Activated CD8-positive, alpha-beta memory T cell treated with anti-CD3 and anti-CD28 coated beads, Interleukin-2, amount 10 ng/mL, durations not matched to agents 7 days and 5 days (primary cell): ENCODE data around the gene SCARF1. TPM values are rescaled to one million over a fixed set of nuclear protein-coding genes. Genes with fewer than 3 reads are reported as not detected.
A peak's percentile ranks its signal among the peaks of the same experiment; 100 is the strongest.

Experiments used
- ATAC-seq: fragments of 150-1000 bp; cut with Tn5 transposase; one replicate; pipeline ENCODE4 v1.10.0; 2021; ENCODE audit warnings: moderate library complexity
- CTCF ChIA-PET: fragments of 350-600 bp; sonication (Branson Sonifier 250); formaldehyde crosslinking; loops from one replicate; lab custom pipeline; 2021; ENCODE audit warnings: antibody characterized with exemption; lab: Charles Lee
- DNase-seq: peaks from one replicate; pipeline ENCODE4 v3.0.0-alpha.2; 2020
- H3K27ac Mint-ChIP-seq: one replicate; pipeline ENCODE4 v1.8.0; 2021; ENCODE audit warnings: mild to moderate bottlenecking, mixed read lengths
- H3K27me3 Mint-ChIP-seq: one replicate; pipeline ENCODE4 v1.8.0; 2021; ENCODE audit warnings: mixed read lengths
- H3K36me3 Mint-ChIP-seq: one replicate; pipeline ENCODE4 v1.8.0; 2021; ENCODE audit warnings: mild to moderate bottlenecking, mixed read lengths
- H3K4me1 Mint-ChIP-seq: one replicate; pipeline ENCODE4 v1.8.0; 2021; ENCODE audit warnings: mixed read lengths
- H3K4me3 Mint-ChIP-seq: one replicate; pipeline ENCODE4 v1.8.0; 2021; ENCODE audit warnings: mild to moderate bottlenecking, moderate library complexity, mixed read lengths
- H3K9me3 Mint-ChIP-seq: one replicate; pipeline ENCODE4 v1.8.0; 2022; ENCODE audit warnings: low read depth, mixed read lengths
- total RNA-seq, 2 experiments: library from RNA; stranded (reverse); gene quantifications; one replicate each; pipeline ENCODE4 v1.2.3, GENCODE V29; 2021

Gene SCARF1
- total RNA-seq, 2 experiments from 2014 or later = 0.70 to 2.0 TPM

DNA sequence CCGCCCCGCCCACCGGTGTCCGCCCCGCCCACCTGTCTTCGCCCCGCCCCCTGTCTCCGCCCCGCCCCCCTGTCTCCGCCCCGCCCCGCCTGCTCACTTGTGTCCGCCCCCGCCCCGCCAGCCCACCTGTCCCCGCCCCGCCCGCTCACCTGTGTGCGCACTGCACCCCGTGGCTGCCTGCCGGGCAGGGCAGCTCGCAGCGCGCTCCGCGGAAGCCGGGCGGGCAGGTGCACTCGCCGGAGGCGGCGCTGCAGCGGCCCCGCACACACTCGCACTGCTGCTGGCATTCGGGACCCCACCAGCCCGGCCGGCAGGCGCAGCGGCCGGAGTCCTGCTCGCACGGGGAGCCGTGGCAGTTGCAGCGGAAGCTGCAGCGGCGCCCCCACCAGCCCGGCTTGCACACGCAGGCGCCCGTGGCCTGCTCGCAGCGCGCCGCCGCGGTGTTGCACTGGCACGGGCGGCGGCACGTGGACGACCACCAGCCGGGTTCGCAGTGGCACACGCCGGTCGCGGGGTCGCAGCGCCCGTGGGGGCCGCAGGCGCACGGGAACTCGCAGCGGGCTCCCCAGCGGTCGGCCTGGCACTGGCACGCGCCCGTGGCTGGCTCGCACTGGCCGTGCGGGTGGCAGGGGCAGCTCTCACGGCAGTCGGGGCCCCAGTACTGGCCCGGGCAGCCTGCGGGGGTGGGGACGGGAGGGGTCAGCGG is 2.1 kb downstream of the SCARF1 start:
- Mint-ChIP-seq H3K4me1 (peaks cover 18% of the 10 kb centered on the region), H3K27me3 (no peaks in the 10 kb centered on the region), H3K27ac (no peak overlapping the region), H3K36me3 (no peaks in the 10 kb centered on the region), H3K9me3 (no peaks in the 10 kb centered on the region), H3K4me3 (no peak overlapping the region)
- DNase-seq = peak; percentile 59
- CTCF ChIA-PET = interaction anchor here (3.2 kb wide), 1 partner anchor 14 kb away, joined by 17 read pairs; no protein-coding TSS in a partner anchor
- peak; percentile 61 for ATAC-seq

DNA sequence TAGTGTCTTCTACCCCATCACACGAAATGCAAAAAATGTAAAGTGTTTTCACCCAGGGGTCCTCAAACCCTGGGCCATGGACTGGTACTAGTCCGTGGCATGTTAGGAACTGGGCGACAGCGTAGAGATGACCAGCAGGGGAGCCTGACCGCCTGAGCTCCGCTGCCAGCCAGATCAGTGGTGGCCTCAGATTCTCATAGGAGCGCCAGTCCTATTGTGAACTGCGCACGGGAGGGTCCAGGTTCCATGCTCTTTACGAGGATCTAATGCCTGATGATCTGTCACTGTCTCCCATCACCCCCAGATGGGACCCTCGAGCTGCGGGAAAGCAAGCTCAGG is 4.5 kb downstream of the SCARF1 start:
- H3K36me3 Mint-ChIP-seq = no peaks in the 10 kb centered on the region
- ATAC-seq = no peak
- H3K27ac Mint-ChIP-seq = no peak overlapping the region
- no peak overlapping the region for H3K4me3 Mint-ChIP-seq
- CTCF ChIA-PET = interaction anchor here (2.3 kb wide), 1 partner anchor 11 kb away, joined by 13 read pairs; no protein-coding TSS in a partner anchor
- no peaks in the 10 kb centered on the region for H3K27me3 Mint-ChIP-seq
- DNase-seq = no peak
- H3K9me3 Mint-ChIP-seq = no peaks in the 10 kb centered on the region
- peaks cover 15% of the 10 kb centered on the region for H3K4me1 Mint-ChIP-seq

DNA sequence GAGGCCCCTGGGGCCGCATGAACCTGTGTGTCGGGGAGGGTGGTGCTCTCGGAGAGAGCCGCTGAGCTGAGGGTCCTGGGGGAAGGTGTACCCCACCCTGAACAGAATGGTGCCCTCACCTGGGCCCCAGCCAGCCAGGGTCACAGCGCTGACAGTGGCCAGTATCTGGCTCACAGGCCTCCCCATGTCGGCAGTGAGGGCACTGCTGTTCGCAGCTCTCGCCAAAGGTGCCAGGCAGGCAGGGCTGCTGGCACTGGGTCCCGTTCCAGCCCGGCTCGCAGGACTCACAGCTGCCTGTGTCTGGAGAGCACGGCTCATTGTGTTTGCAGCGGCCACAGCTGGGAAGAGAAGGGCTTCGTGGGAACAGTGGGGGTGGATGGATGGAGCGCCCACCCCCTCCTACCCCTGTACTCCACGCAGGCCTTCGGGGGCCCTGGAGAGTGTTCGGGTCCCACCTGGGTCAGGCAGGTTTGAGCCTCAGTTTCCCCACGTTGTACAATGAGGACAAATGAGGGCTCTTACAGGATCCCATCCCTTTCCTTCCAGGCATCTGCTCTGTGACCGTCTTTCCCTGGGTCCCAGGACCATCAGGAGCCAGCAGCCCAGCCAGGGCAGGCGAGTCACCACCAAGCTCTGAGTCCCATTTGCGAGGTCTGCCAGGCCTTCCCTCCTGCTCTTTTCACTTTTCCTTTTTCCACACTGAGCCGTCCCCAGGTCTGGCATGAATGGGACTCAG is 5.0 kb downstream of the SCARF1 start:
- H3K27me3 Mint-ChIP-seq = no peaks in the 10 kb centered on the region
- no peak overlapping the region for H3K27ac Mint-ChIP-seq
- no peak for ATAC-seq
- H3K36me3 Mint-ChIP-seq = no peaks in the 10 kb centered on the region
- H3K9me3 Mint-ChIP-seq = no peaks in the 10 kb centered on the region
- H3K4me1 Mint-ChIP-seq = peaks cover 15% of the 10 kb centered on the region
- CTCF ChIA-PET = interaction anchor here (2.3 kb wide), 1 partner anchor 11 kb away, joined by 13 read pairs; no protein-coding TSS in a partner anchor
- H3K4me3 Mint-ChIP-seq = no peak overlapping the region
- no peak for DNase-seq

DNA sequence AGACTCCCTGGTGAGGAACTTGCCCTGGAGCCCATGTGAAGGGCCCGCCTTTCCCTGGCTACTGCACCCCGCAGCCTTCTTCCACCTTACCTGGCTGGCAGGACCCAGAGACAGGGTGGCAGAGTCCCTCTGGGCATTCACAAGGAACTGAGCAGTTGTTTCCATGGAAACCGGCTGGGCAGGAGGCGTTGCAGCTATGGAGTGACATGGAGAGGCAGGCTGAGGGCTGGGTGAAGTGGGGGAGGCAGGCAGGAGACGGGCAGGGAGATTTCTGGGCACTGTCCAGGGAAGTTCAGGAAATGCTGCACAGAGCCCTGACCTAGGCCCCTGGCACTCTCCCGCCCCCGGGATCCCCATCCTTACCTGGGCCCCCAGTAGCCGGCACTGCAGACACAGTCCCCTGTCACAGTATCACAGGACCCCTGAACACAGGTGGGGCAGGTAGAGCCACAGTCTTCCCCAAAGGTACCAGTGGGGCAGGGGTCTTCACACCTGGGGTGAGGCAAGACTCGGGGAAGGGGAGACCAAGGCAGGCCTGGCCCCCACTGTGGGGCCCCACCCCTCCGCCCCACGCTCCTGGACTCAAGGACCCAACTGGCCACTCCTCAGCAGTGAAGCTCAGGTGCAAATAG is 5.9 kb downstream of the SCARF1 start:
- Mint-ChIP-seq H3K27ac (no peak overlapping the region), H3K27me3 (no peaks in the 10 kb centered on the region), H3K4me3 (no peak overlapping the region), H3K36me3 (no peaks in the 10 kb centered on the region), H3K9me3 (no peaks in the 10 kb centered on the region), H3K4me1 (peaks cover 8% of the 10 kb centered on the region)
- DNase-seq (no peak), ATAC-seq (no peak)
- CTCF ChIA-PET = interaction anchor here (1.7 kb wide), 1 partner anchor 9 kb away, joined by 5 read pairs; no protein-coding TSS in a partner anchor

DNA sequence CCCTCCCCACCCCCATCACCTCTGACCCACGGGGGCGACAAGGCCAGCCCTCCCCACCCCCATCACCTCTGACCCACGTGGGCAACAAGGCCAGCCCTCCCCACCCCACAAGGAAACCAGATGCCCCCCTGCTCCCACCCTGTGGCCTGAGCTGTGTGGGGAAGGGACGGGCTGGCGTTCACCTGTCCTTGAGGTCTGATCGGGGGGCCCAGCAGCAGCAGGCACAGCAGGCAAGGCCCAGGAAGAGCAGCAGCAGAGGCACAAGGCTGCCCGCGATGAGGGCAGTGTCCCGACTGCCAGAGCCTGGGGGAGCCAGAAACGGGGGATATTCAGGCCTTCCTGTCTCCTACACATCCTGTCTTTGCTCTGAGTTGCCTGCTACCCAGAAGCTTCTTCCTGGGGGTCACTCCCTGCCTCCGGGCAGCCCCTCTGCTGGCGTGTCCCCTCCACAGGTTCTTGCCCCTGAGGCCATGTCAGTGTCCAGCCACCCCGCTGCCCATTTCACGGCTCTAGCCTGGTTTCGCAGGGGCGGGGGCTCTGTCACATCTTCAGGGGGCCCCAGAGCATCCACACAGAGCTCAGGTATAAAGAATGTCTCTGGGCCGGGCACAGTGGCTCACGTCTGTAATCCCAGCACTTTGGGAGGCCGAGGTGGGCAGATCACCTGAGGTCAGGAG is 6.8 kb downstream of the SCARF1 start:
- no peak overlapping the region for H3K27ac Mint-ChIP-seq
- H3K27me3 Mint-ChIP-seq = no peaks in the 10 kb centered on the region
- CTCF ChIA-PET = interaction anchor here (1.2 to 1.7 kb wide), 2 partner anchors 8 to 10 kb away, joined by 5 to 6 read pairs; no protein-coding TSS in a partner anchor
- no peaks in the 10 kb centered on the region for H3K9me3 Mint-ChIP-seq
- no peaks in the 10 kb centered on the region for H3K36me3 Mint-ChIP-seq
- ATAC-seq (no peak), DNase-seq (no peak)
- H3K4me3 Mint-ChIP-seq = no peak overlapping the region
- H3K4me1 Mint-ChIP-seq = no peaks in the 10 kb centered on the region

DNA sequence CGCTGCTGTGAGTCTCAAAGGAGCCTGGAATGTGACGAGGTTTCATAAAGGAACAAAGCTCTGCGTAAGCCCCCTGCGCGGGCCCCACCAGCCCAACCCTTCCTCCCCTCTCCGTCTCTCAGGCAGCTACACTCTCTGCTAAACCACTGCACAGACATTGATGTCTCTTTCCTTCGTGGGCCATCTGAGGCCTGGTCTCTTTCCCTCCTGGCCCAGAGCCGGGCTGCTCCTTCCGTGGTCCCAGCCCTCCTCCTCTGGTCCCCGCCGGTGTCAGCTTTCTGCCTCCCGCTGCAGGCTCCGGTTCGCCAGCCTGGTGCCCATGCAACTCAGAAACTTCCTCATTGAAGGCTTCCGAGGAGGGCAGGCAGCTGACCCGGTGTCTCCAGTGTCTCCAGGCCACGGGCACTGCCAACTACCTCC is 7.4 kb downstream of the SCARF1 start:
- ATAC-seq = no peak
- no peaks in the 10 kb centered on the region for H3K36me3 Mint-ChIP-seq
- H3K9me3 Mint-ChIP-seq = no peaks in the 10 kb centered on the region
- no peak overlapping the region for H3K4me3 Mint-ChIP-seq
- DNase-seq = no peak
- H3K4me1 Mint-ChIP-seq = no peaks in the 10 kb centered on the region
- H3K27me3 Mint-ChIP-seq = no peaks in the 10 kb centered on the region
- H3K27ac Mint-ChIP-seq = no peak overlapping the region
- CTCF ChIA-PET = interaction anchor here (1.2 to 1.7 kb wide), 2 partner anchors 8 to 10 kb away, joined by 5 to 6 read pairs; no protein-coding TSS in a partner anchor

DNA sequence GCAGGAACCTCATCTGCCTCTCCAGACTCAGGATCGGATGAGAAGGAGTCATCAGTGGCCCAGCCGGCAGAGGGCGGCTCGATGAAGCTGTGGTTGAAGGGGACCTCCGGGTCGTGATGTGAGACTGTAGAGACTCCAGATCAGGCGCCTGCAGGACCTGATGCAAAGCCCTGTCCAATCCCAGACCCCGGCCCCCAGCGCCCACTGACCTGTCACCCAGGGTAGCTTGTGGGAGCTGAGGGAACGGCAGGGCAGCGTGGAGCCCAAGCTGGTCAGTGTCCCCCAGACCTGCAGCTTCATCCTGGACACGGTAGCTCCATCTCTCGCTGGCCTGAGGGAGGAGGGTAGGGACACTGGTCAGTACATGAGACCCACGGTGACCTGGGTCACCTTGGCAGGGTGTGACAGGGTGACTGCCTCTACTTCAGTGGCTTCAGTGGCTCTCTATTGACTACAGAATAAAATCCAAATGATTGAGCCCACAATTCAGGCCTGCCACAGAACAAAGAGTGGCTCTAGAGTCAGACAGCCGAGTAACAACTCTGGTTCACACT is 8.7 kb downstream of the SCARF1 start:
- H3K4me1 Mint-ChIP-seq = no peaks in the 10 kb centered on the region
- H3K9me3 Mint-ChIP-seq = no peaks in the 10 kb centered on the region
- DNase-seq = no peak
- peaks cover 2% of the 10 kb centered on the region for H3K27me3 Mint-ChIP-seq
- CTCF ChIA-PET = interaction anchor here (1.0 kb wide), 1 partner anchor 63 kb away, joined by 3 read pairs; no protein-coding TSS in a partner anchor
- no peaks in the 10 kb centered on the region for H3K36me3 Mint-ChIP-seq
- no peak for ATAC-seq
- no peak overlapping the region for H3K4me3 Mint-ChIP-seq
- no peak overlapping the region for H3K27ac Mint-ChIP-seq

DNA sequence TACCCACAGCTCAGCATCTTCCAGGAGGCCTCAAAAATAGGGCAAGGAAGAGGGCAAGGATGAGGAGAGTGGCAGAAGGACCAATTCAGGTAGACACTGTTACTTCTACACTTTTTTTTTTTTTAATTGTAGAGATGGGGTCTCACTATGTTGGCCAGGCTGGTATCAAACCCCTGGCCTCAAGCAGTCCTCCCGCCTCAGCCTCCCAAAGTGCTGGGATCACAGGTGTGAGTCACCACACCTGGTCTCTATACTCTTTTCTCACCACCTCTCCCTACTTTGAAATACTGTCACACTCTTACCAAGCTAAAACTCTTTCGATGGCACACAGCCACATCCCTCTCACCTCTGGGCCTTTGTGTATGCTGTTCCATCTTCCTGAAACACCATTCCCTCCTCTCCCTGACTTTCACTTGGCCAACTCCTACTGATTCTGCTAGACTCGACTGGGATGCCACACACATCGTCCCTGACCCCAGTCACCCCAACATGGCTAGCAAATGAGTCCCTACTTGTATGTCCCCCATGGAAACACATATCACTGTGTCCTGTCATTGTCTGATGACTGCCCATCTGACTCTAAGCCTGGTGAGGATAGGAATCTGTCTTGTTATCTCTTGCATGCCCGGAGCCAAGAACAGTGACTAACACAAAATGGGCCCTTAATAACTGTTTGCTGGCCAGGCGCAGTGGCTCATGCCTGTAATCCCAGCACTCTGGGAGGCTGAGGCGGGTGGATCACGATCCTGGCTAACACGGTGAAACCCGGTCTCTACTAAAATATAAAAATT is 9.7 kb downstream of the SCARF1 start:
- CTCF ChIA-PET = no interaction called here
- H3K4me3 Mint-ChIP-seq = no peak overlapping the region
- no peaks in the 10 kb centered on the region for H3K4me1 Mint-ChIP-seq
- peaks cover 7% of the 10 kb centered on the region for H3K27me3 Mint-ChIP-seq
- ATAC-seq (no peak), DNase-seq (no peak)
- no peaks in the 10 kb centered on the region for H3K9me3 Mint-ChIP-seq
- no peak overlapping the region for H3K27ac Mint-ChIP-seq
- no peaks in the 10 kb centered on the region for H3K36me3 Mint-ChIP-seq

DNA sequence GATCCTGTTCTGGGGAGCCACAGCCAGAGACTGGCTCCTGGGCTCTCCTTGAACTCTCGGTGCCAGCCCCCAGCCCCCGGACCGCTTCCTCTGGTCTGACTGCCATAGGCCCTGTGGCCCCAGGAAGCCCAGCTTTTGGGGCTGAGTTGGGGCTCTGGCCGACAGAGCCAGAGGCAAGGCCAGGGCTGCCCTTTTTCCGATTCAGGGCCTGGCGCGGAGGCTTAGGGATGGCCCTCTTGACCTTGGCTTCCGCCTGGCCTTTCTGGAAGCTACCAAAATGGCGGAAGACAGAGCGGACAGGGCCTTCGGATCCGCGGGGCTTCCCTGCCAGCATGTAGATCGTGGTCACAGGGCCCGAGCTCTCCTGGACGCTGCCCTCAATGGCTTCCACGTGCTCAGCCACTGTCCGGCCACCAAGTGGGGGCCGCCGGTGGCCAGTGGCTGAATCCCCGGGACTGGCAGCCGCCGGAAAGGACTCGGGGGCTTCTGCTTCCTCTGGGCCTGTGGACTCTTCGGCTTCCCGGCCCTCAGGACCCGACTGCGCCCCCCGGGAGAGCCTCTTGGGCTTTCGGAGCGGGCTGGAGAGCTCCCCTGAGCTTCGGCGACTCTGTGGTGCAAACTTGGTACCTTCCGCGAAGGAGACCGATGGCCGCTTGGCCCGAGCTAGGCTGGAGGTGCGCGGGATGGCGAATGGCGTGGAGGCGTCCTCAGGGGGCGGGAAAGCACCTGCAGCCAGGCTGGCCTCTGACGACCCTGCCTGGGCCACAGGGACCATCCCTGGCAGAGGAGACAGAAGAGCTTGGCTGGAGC is 10.5 kb downstream of the SCARF1 start:
- Mint-ChIP-seq H3K36me3 (no peaks in the 10 kb centered on the region), H3K4me1 (peaks cover 2% of the 10 kb centered on the region), H3K27ac (no peak overlapping the region), H3K27me3 (peaks cover 13% of the 10 kb centered on the region), H3K4me3 (no peak overlapping the region), H3K9me3 (no peaks in the 10 kb centered on the region)
- DNase-seq = no peak
- ATAC-seq = no peak
- CTCF ChIA-PET = no interaction called here

DNA sequence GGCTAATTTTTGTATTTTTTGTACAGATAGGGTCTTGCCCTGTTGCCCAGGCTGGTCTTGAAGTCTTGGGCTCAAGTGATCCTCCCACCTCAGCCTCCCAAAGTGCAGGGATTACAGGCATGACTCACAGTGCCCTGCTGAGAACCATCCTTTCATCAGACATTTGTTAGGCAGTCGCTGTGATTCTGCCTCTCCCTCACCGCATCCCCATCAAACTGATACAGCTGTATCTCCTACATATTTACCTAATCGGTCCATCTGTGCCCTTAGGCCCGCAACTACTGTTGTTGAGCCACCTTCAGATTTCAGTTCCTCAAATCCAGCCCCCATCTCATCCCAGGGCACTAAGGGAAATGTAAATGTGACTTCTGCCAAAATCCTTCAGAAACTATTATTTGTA is 14.9 kb downstream of the SCARF1 start:
- ATAC-seq (no peak), DNase-seq (no peak)
- CTCF ChIA-PET = interaction anchor here (0.5 to 6.5 kb wide), 39 partner anchors 8 to 371 kb away, joined by 3 to 89 read pairs (median 5); partner anchors contain the start of genes INPP5K, MYO1C, PITPNA and RILP
- H3K4me1 Mint-ChIP-seq = peaks cover 7% of the 10 kb centered on the region
- H3K9me3 Mint-ChIP-seq = no peaks in the 10 kb centered on the region
- H3K4me3 Mint-ChIP-seq = no peak overlapping the region
- H3K36me3 Mint-ChIP-seq = no peaks in the 10 kb centered on the region
- H3K27me3 Mint-ChIP-seq = peaks cover 33% of the 10 kb centered on the region
- H3K27ac Mint-ChIP-seq = no peak overlapping the region

DNA sequence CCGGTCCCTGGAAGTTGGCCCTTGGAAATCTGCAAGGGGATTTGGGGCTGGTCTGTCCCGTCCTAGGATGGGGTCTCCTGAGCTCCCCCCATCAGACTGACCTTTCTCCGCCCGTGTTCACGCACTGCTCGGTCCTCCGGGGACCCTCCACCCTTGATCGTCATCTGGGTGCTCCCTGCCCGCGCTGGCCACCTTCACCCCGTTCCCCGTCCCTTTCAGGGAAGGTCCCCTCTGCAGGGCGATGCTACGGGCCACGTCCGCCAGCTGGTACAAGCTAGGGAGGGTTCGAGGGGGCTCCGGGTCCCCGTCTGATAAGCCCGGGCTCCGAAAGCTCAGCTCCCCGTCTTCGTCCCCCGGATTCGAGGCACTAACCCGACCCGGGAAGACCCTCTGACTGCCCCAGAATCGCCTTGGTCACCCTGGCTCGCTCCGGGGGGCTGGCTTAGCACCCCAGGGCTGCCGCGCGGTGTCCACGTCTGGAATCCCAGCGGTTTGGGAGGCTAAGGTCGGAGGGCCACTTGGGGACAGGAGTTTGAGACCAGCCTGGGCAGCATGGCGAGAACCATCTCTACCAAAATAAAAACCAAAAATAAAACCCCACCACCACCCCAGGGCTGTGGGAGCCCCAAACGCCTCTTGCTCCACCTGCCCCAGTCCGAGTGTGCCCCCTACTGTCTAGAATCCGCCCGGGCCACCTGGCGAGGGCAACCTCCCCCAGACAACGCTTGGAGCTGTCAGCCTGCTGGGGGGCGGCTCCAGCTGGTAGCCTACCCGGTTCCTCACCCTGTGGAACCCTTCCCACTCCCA is 15.8 kb downstream of the SCARF1 start:
- Mint-ChIP-seq H3K27me3 (peaks cover 38% of the 10 kb centered on the region), H3K4me3 (peak overlapping the region; percentile 73), H3K4me1 (peaks cover 7% of the 10 kb centered on the region), H3K9me3 (no peaks in the 10 kb centered on the region), H3K36me3 (no peaks in the 10 kb centered on the region), H3K27ac (peak overlapping the region; percentile 43)
- DNase-seq (peak; percentile 90), ATAC-seq (peak; percentile 38)
- CTCF ChIA-PET = interaction anchor here (0.6 to 6.5 kb wide), 45 partner anchors 9 to 370 kb away, joined by 3 to 89 read pairs (median 4); partner anchors contain the start of genes INPP5K, MYO1C, PITPNA and RILP
